Ecto neural progenitor cell (in vitro differentiated cells): ENCODE data around the gene RRBP1.

Source experiments
- DNase-seq: peaks from one replicate; pipeline ENCODE4 v3.0.0-alpha.2; 2018; ENCODE audit warnings: low spot score

Gene RRBP1

GRCh38 chr20:17573463-17573862, 108.6 kb downstream of the RRBP1 start:
- DNase-seq = no peak

- DNase-seq = no peak
Measured at GRCh38 chr20:17572034-17572638, 109.9 kb downstream of the RRBP1 start.

GRCh38 chr20:17571153-17571527, 110.9 kb downstream of the RRBP1 start:
- no peak for DNase-seq

GRCh38 chr20:17570347-17571152, 111.5 kb downstream of the RRBP1 start:
- peak; percentile 80 for DNase-seq

- DNase-seq = peak; percentile 97
Measured at GRCh38 chr20:17569616-17570346, 112.3 kb downstream of the RRBP1 start, which contains the start of gene DSTN. TSS of gene DSTN (plus strand) at chr20:17570075. CDS start at chr20:17570209, 134 bp downstream.

GRCh38 chr20:17568972-17569521, 113.0 kb downstream of the RRBP1 start:
- DNase-seq = peak; percentile 82

GRCh38 chr20:17568045-17568788, 113.8 kb downstream of the RRBP1 start:
- no peak for DNase-seq

GRCh38 chr20:17566345-17566744, 115.7 kb downstream of the RRBP1 start:
- no peak for DNase-seq

GRCh38 chr20:17565169-17565845, 116.7 kb downstream of the RRBP1 start:
- DNase-seq = no peak
